K562 (cell line): ENCODE data around the gene MPRIP.

Experiments
- ATF6 ChIP-seq: sonication (generic); formaldehyde crosslinking; IDR thresholded peaks from 2 replicates; pipeline ENCODE4 v1.4.0; 2020; ENCODE audit warnings: mild to moderate bottlenecking, missing genetic modification reagents
- ATF7 ChIP-seq: fragments of 450-650 bp; IDR thresholded peaks from 2 replicates; pipeline ENCODE4 v1.7.1; 2014; ENCODE audit warnings: mild to moderate bottlenecking, moderate library complexity
- CBX1 ChIP-seq: sonication (generic); IDR thresholded peaks from 2 replicates; pipeline ENCODE4 v1.6.1; 2016; ENCODE audit warnings: antibody characterized with exemption, low read depth, mild to moderate bottlenecking
- E2F5 ChIP-seq: sonication (generic); formaldehyde crosslinking; IDR thresholded peaks from 2 replicates; pipeline ENCODE4 v1.8.0; 2022; ENCODE audit warnings: mild to moderate bottlenecking, missing genetic modification reagents
- FOXP4 ChIP-seq: sonication (generic); formaldehyde crosslinking; IDR thresholded peaks from 2 replicates; pipeline ENCODE4 v1.8.0; 2022; ENCODE audit warnings: mild to moderate bottlenecking, missing genetic modification reagents, borderline replicate concordance
- HCFC1 ChIP-seq: IDR thresholded peaks from 2 replicates; pipeline ENCODE4 v1.6.1; 2012; ENCODE audit warnings: low read depth, low read length, improper control_type of control experiment
- POLR2A ChIP-seq: fragments of 450-650 bp; conservative IDR thresholded peaks from 2 replicates; pipeline ENCODE4 v1.6.1; 2016
- RCOR1 ChIP-seq, 2 experiments: IDR thresholded peaks; 2 replicates each; pipeline ENCODE4 v1.6.1; 2012; ENCODE audit warnings: low read depth in 2 of 2, low read length in 2 of 2, borderline replicate concordance in 1 of 2, improper control_type of control experiment in 1 of 2
- SP2 ChIP-seq: IDR thresholded peaks from 2 replicates; pipeline ENCODE4 v1.6.1; 2011; ENCODE audit warnings: mild to moderate bottlenecking, low read depth, low read length, moderate library complexity; ENCODE audit not compliant: poor library complexity, severe bottlenecking; ENCODE audit errors: extremely low read depth
- SRF ChIP-seq, 2 experiments: fragments of 250-450, 450-650 bp in 1 of 2; sonication (Bioruptor Pico) in 1 of 2; sonication (generic) in 1 of 2; formaldehyde crosslinking; IDR thresholded peaks; 2 replicates each; pipeline versions ENCODE4 v1.5.0 to v1.5.1; 2020 to 2022; ENCODE audit warnings: mild to moderate bottlenecking in 1 of 2, missing genetic modification reagents in 1 of 2
- TAF1 ChIP-seq: IDR thresholded peaks from 2 replicates; pipeline ENCODE4 v1.6.1; 2011; ENCODE audit warnings: mild to moderate bottlenecking, low read length, moderate library complexity; ENCODE audit not compliant: insufficient read depth, control insufficient read depth, severe bottlenecking; ENCODE audit errors: extremely low read depth
- ZNF274 ChIP-seq: IDR thresholded peaks from 2 replicates; pipeline ENCODE4 v1.6.1; 2011; ENCODE audit warnings: low read depth, mild to moderate bottlenecking, low read length, moderate library complexity, borderline replicate concordance
- ZNF76 ChIP-seq: fragments of 250-450 bp; sonication (Bioruptor Pico); IDR thresholded peaks from 2 replicates; pipeline ENCODE4 v1.4.0; 2020; ENCODE audit warnings: mild to moderate bottlenecking, moderate library complexity, borderline replicate concordance

- no peak for TF ChIP-seq RCOR1 (IDR thresholded peaks at IDR 0.05; ENCODE audit: borderline replicate concordance in 1 of 2, low read depth in 2 of 2, low read length in 2 of 2)
- TF ChIP-seq TAF1: no peak
- no peak for TF ChIP-seq ZNF274
- TF ChIP-seq SRF (CRISPR knock-in tag; IDR thresholded peaks at IDR 0.05): no peak
- TF ChIP-seq ATF7: no peak
- TF ChIP-seq POLR2A: no peak
- no peak for TF ChIP-seq SP2
- TF ChIP-seq ZNF76 (CRISPR knock-in tag): no peak
- TF ChIP-seq FOXP4 (CRISPR knock-in tag): no peak
- no peak for TF ChIP-seq CBX1
- TF ChIP-seq E2F5 (CRISPR knock-in tag): no peak
- TF ChIP-seq ATF6 (CRISPR knock-in tag): no peak
- TF ChIP-seq HCFC1: no peak
Measured at GRCh38 chr17:17088541-17089525, 46.6 kb downstream of the MPRIP start.
